Measurements from ENCODE around the gene NRF1. TPM values are rescaled to one million over a fixed set of nuclear protein-coding genes. Genes with fewer than 3 reads are reported as not detected.

NRF1 gene
- total and polyA plus RNA-seq, 2 of the 13 experiments (the other 11 are each of a cell fraction or from before 2014, with no cell fraction given): 9.3 to 10.1 TPM

GRCh38 chr7:129750091-129750490, 138.6 kb downstream of the NRF1 start:
- no peaks in the 10 kb centered on the region for H3K9me3 ChIP-seq (ENCODE audit: low read length)
- H2AFZ ChIP-seq (ENCODE audit: low read length): no peak overlapping the region
- H3K27ac ChIP-seq (ENCODE audit: extremely low read length, insufficient read depth, low read length): no peak overlapping the region
- H4K20me1 ChIP-seq (ENCODE audit: insufficient read depth, low read length): no peaks in the 10 kb centered on the region
- intact Hi-C loops (cut with micrococcal nuclease; ENCODE audit: unreplicated experiment) (no loop called here), in situ Hi-C loops (cut with HindIII; ENCODE audit: extremely low pct_ligation_motif_present, low pct_unique_long_range_greater_than_20kb) (no loop called here)
- H3K9ac ChIP-seq (ENCODE audit: insufficient read depth, low read depth, low read length): no peak overlapping the region
- ChIA-PET POLR2A (no interaction called here), CTCF (ENCODE audit: low intra/inter-chr PET ratio, low total read pairs) (no interaction called here)
- H3K4me1 ChIP-seq (ENCODE audit: insufficient read depth, low read length): no peaks in the 10 kb centered on the region
- H3K4me2 ChIP-seq (ENCODE audit: low read depth, low read length): no peak overlapping the region
- H3K79me2 ChIP-seq (ENCODE audit: insufficient read depth, low read length): no peaks in the 10 kb centered on the region
- ATAC-seq (no peak), DNase-seq (ENCODE audit: low spot score) (no peak), FAIRE-seq (no peak)
- H3K27me3 ChIP-seq (ENCODE audit: control insufficient read depth in 1 of 2, insufficient read depth in 2 of 2, low read length in 2 of 2): no peaks in the 10 kb centered on the region
- BruUV-seq (replicated peaks): no TSS peak
- TF ChIP-seq TMF1 (CRISPR knock-in tag; IDR thresholded peaks at IDR 0.05; ENCODE audit: low read depth) (no peak), ZNF530 (CRISPR knock-in tag; IDR thresholded peaks at IDR 0.05; ENCODE audit: low read depth) (no peak), HMG20A (CRISPR knock-in tag; IDR thresholded peaks at IDR 0.05; ENCODE audit: borderline replicate concordance) (no peak), TCF12 (IDR thresholded peaks at IDR 0.05) (no peak), TCF12 (CRISPR knock-in tag; IDR thresholded peaks at IDR 0.05) (no peak), ZNF616 (CRISPR knock-in tag; IDR thresholded peaks at IDR 0.05; ENCODE audit: low read depth) (no peak), RELA (CRISPR knock-in tag; IDR thresholded peaks at IDR 0.05) (no peak), ASH2L (IDR thresholded peaks at IDR 0.05; ENCODE audit: insufficient read length, low read depth, low read length) (no peak)
- TF ChIP-seq, protein P1, sequence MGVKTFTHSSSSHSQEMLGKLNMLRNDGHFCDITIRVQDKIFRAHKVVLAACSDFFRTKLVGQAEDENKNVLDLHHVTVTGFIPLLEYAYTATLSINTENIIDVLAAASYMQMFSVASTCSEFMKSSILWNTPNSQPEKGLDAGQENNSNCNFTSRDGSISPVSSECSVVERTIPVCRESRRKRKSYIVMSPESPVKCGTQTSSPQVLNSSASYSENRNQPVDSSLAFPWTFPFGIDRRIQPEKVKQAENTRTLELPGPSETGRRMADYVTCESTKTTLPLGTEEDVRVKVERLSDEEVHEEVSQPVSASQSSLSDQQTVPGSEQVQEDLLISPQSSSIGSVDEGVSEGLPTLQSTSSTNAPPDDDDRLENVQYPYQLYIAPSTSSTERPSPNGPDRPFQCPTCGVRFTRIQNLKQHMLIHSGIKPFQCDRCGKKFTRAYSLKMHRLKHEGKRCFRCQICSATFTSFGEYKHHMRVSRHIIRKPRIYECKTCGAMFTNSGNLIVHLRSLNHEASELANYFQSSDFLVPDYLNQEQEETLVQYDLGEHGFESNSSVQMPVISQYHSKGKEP (CRISPR knock-in tag; IDR thresholded peaks at IDR 0.05): no peak
- TF ChIP-seq, protein P2, sequence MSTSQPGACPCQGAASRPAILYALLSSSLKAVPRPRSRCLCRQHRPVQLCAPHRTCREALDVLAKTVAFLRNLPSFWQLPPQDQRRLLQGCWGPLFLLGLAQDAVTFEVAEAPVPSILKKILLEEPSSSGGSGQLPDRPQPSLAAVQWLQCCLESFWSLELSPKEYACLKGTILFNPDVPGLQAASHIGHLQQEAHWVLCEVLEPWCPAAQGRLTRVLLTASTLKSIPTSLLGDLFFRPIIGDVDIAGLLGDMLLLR (CRISPR knock-in tag; IDR thresholded peaks at IDR 0.05): no peak
- TF ChIP-seq, protein P3, sequence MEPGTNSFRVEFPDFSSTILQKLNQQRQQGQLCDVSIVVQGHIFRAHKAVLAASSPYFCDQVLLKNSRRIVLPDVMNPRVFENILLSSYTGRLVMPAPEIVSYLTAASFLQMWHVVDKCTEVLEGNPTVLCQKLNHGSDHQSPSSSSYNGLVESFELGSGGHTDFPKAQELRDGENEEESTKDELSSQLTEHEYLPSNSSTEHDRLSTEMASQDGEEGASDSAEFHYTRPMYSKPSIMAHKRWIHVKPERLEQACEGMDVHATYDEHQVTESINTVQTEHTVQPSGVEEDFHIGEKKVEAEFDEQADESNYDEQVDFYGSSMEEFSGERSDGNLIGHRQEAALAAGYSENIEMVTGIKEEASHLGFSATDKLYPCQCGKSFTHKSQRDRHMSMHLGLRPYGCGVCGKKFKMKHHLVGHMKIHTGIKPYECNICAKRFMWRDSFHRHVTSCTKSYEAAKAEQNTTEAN (CRISPR knock-in tag; conservative IDR thresholded peaks at IDR 0.05): no peak
- TF ChIP-seq, protein P4, sequence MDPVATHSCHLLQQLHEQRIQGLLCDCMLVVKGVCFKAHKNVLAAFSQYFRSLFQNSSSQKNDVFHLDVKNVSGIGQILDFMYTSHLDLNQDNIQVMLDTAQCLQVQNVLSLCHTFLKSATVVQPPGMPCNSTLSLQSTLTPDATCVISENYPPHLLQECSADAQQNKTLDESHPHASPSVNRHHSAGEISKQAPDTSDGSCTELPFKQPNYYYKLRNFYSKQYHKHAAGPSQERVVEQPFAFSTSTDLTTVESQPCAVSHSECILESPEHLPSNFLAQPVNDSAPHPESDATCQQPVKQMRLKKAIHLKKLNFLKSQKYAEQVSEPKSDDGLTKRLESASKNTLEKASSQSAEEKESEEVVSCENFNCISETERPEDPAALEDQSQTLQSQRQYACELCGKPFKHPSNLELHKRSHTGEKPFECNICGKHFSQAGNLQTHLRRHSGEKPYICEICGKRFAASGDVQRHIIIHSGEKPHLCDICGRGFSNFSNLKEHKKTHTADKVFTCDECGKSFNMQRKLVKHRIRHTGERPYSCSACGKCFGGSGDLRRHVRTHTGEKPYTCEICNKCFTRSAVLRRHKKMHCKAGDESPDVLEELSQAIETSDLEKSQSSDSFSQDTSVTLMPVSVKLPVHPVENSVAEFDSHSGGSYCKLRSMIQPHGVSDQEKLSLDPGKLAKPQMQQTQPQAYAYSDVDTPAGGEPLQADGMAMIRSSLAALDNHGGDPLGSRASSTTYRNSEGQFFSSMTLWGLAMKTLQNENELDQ (CRISPR knock-in tag; IDR thresholded peaks at IDR 0.05; ENCODE audit: borderline replicate concordance): no peak
- H3K4me3 ChIP-seq (replicated peaks in 1 of 3; ENCODE audit: insufficient read depth in 1 of 3, low read depth in 2 of 3, low read length in 3 of 3): no peak overlapping the region
- peaks cover 6 to 27% of the 10 kb centered on the region in 2 experiments; a peak in 4 of 5 replicates for H3K36me3 ChIP-seq (replicated peaks in 1 of 2; ENCODE audit: control insufficient read depth in 1 of 2, insufficient read depth in 2 of 2, low read length in 2 of 2)
- WGBS (ENCODE audit: low lambda C conversion rate): 94% methylated on average over 5 of the region's 7 CpGs
